ENCODE data around the gene RASGRF2.

Gene RASGRF2

DNA sequence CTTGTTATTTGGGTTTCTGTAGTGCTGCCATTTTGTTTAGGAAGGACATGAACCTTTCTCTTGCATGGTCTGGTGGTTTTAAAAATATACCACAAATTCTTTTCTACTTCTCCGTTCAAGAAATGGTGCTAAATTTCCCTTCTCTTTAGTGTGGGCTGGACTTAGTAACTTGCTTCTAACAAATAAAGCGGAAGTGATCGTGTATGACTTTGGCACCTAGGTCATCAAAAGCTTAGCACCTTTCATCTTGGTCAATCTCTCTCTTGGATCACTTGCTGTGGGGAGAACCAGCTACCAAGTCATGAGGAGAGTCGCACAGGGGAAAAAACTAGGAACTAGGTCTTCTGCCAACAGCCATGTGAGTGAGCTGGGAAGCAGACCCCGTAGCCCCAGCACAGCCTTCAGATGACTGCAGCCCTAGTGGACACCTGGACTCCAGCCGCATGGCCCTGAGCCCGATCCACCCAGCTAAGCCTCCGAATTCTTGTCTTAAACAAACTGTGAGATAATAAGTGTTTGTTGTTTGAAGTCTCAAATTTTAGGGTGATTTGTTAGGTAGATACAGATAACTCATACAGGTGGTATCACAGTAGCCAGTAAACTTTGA is 185.3 kb downstream of the RASGRF2 start:
- DNase-seq: no peak

DNA sequence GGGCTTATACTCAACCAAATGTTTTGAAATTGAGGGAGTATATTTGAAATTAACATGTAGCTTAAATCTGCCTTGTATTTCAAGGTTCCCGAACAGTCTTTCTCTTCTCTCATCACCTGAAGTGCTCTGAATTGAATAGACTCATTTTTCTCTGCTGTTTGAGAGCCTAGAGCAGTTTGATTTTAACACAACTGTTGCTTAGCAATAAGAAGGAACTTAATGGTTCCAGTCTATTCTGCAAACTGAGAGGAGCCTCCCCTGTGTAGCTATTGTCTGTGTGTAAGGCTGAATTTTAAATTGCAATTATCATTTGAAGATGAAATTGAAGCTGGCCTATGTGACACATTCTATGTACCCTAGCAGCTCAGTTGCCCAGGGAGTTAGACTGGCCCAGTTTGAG is 185.9 kb downstream of the RASGRF2 start:
- peak; percentile 23 for DNase-seq

DNA sequence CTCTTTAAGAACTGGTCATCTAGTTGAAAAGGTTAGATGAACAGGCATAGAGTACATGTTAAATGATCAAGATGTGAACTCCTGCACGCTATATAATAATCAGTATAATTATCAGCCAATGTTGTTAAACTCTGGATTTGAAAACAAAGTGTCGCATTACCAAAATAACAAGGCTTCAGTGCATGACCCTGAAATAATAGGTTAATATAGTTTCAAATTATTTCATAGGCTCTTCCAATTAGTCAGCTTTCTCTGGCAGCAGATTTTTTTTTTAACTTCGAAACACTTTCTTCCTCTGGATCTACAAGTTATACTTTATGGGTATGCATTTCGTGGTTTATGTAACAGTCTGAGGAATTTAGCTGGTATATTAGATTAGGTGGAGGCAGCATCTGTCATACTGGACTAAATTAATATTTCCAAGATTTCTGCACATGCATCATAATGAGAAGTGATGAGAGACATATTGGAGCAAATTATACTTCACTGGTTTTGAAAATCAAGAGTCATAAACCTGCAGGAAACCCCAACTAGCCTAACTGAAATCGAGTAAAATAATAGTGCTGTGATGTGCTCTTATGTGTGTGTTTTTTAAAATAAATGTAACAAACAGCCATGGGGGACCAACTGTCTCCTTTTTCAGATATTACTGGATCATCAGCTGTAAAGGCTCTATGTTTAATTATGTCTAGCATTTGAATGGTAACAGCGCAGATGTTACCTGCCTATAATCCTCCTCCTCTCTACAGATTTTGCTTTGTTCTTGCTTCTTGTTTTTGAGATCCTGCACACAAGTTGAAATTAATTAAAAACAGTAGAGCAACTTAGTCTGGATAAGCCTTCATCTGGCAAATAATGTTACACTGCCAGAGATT is 187.1 kb downstream of the RASGRF2 start:
- DNase-seq: no peak

GRCh38 chr5:81147886-81148571 is 187.9 kb downstream of the RASGRF2 start:
- DNase-seq: no peak

DNA sequence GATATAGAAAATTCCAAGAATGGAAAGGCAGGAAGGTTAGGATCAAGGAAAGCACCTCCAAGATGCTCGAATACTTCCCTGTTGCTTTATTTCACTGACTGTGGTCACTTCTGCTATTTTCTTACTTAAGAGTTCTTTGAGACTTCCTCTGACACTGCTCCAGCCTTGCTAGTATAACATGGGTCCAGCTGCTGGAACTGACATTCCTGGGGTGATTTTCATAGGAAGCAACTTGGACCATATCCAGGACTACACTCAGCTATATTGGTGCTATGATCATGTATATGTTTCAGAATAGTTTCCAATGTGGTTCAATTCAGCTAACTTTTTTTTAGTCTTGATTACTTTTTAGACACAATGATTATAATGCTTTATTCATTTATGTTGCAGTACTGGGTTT is 191.4 kb downstream of the RASGRF2 start:
- DNase-seq: no peak

DNA sequence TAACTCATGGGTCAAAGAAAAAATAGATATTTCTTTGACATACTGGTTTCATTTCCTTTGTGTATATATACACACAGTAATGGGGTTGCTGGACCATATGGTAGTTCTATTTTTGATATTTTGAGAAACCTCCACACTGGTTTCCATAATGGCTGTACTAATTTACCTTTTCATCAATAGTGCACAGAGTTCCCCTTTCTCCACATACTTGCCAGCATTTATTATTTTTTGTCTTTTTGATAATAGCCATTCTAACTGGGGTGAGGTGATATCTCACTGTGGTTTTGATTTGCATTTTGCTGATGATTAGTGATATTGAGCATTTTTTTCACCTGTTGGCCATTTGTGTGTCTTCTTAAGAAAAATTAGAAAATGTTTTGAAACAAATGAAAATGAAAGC is 194.6 kb downstream of the RASGRF2 start:
- no peak for DNase-seq

GRCh38 chr5:81156732-81157131 is 196.6 kb downstream of the RASGRF2 start:
- DNase-seq: no peak

DNA sequence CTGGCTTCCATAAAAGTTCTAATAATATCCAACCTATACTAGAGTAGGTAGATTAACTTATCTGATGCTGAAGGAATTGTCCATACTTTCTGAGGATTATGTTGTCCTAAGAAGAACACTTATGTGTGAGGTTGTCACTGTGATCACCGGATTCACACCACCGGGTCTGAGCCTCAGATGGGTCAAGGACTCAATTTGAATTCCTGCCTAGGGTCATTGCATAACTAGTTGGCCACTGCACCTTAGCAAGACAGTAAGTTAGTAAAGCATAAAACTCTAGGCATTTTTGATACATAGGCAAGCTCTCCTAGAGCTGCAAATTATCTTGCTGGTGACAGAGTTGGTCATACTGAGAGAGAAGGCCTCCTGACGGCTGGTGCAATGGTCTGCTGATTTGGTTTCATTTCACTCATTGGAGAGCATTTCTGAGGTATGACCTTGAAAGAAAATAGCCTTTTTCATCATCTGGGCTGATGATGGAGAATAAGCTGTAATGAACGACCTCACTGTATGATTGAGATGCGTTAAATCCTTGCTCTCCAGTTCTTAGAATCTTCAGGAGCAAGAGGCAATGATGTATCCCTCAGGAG is 200.9 kb downstream of the RASGRF2 start:
- no peak for DNase-seq

DNA sequence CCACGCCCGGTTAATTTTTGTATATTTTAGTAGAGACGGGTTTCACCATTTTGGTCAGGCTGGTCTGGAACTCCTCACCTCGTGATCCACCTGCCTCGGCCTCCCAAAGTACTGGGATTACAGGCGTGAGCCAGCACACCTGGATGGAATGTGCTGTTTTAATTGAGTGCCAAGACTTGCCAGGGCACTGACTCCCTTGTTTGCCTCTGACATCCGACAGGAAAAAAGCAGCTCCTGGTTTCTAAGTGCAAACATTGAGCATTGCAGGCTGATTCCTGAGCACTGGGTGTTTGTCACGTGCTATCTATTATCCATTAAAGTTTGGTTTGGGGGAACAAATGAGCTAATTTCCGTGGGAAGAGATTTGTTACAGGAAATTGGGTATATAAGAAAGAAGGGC is 202.3 kb downstream of the RASGRF2 start:
- no peak for DNase-seq

DNA sequence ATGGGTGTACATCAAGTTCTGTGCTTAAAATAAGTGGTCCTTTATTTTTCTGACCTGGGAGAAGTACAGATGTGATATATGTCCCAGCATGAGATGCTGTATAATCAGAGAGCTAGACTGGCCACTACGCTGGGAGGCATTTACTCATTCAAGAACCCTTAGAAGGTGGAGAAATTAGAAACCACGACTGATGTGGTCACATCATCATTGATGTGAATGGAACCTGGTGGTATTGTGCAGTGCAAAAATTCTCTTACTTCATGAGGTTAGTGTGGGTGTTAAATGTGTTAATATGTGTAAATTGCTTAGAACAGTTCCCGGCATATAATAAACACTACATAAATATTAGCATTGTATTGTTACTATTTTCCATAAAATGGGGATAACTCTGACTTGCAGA is 203.5 kb downstream of the RASGRF2 start:
- DNase-seq: no peak

- no peak for DNase-seq
Observed at GRCh38 chr5:81164476-81164875, 204.3 kb downstream of the RASGRF2 start.

DNA sequence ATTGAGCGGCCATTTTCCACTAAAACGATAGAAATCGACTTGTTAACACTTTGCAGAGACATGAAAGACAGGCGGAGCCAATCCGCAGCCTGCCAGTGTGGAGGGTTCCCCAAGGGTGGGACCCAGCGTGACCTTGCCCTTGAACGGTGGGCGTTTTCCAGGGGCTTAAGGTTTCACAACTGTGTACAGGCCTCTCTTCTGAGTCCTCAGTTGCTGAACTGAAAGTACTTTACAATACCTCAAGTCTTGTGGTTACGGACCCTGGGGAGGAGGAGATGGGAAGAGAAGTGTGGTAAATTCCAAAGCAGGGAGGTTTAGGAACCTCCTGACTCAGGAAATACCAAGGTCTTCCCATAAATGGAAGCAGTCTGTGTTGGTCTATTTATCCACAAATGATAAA is 204.8 kb downstream of the RASGRF2 start:
- no peak for DNase-seq

DNA sequence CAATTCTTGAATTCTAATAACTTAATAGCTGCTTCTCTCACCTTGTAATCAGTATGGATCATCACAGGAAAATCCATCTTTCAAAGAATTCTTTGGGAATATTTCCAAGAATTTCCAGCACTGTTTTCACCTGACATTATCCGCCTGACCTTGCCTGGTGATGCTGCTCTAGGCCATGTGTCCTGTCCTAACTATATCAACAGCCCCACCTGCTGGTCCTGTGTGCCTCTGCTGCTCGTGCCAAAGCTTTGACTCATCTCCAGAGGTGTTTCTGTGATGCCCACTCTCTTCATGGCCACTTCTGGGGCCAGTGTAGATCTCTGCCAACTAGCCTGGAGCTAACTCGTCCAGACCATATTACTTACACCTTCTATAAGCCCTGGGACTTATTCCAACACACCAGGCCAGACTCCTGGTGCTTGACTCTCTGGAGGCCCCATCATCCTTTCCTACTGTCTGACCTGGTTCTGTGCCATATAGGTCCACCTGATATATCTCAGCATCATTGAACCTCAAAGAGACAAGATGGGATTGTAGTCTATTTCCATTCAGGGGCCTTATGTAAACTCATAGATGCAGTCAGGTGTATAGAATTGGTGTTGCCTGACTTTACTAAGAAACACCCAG is 205.4 kb downstream of the RASGRF2 start:
- DNase-seq: no peak

DNA sequence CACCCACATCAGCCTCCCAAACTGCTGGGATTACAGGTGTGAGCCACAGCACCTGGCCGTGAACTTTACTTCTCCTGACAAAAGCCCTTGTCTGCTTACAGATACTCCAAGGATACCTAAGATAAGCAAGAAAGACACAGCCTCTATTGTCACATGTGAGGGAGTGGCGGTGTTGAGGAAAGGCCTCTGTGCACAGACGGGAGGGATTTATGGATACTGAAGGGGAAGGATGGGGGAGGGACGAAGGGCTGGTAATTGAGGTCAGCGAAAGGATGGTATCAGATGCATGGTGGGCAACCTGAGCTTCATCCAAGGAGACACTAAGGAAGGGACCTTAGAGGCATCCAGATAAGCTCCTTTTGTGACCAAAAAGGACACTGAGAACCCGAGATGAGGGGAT is 206.3 kb downstream of the RASGRF2 start:
- DNase-seq: no peak

DNA sequence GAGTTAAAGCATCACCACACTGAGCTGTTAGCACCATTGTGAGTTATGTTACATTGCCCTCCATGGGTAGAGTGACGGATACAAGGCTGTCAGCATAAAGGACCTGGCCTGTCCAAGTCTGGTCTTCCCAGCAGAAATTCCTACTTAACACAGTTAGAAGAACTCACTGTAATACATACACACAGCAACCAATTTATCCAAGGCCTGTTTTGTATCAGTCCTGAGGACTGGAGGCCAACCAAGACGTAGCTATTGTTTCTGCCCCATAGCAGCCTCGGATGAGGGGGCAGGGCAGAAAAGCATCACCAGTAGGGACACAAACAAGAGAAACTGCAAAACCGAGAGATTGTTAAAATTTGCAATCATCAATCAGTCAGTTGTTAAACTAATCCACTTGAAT is 206.9 kb downstream of the RASGRF2 start:
- DNase-seq: no peak

DNA sequence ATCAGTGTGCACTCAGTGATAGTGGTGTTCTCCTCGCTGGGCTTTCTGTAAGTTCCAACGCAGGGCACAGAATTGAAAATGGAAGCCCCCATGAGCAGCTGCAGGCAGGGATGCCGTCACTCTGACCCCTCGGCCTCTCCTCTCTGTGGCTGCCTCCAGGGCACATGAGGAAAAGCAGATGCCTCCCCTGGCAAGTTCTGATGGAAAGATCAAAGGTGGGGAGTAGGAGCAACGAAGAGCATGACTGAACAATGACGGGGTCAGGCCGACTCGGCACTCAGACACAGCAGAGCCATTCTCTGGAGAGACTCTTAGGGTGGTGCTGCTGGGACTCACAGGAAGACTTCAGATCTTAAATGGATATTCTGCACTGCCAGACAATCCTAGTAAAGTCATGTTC is 207.4 kb downstream of the RASGRF2 start:
- DNase-seq: no peak

GRCh38 chr5:81169924-81170323 is 209.8 kb downstream of the RASGRF2 start:
- no peak for DNase-seq

- DNase-seq: no peak
Observed at GRCh38 chr5:81171769-81172168, 211.6 kb downstream of the RASGRF2 start.

DNA sequence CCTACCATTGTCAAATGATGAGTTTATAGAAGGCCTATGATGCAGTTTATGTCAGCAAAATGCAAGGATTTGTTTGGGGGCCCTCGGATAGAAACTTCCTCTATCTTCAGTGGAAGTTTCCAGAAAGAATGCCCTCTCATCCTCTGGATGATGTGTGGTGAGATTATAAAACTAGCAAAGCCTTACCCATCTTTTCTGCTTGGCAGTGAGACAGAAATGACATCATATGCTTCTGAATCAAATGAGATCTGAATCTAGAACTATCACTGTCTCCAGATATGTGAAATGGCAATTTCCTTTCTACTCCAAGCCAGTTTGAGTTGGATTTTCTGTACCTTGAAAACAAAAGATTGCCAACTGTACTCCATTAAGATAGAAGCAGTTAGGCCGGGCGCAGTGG is 212.5 kb downstream of the RASGRF2 start:
- no peak for DNase-seq

GRCh38 chr5:81177061-81177460 is 216.9 kb downstream of the RASGRF2 start:
- no peak for DNase-seq

DNA sequence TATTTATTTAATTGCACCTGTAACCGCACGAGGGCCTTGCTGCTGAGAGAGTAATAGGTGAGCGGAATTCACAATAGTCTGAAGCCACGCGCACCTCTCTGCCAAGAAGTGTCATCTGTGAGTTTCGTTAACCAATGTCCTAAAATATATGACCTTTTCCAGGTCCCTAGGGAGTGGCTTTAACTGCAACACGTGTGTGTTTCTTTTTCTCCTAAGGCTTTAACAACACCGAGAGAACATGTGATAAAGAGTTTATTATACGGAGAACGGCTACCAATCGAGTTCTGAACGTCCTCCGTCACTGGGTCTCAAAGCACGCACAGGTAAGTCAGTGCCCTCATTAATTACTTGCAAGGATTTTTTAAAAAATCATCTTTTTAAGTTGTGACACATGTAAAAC is 219.8 kb downstream of the RASGRF2 start:
- no peak for DNase-seq

DNA sequence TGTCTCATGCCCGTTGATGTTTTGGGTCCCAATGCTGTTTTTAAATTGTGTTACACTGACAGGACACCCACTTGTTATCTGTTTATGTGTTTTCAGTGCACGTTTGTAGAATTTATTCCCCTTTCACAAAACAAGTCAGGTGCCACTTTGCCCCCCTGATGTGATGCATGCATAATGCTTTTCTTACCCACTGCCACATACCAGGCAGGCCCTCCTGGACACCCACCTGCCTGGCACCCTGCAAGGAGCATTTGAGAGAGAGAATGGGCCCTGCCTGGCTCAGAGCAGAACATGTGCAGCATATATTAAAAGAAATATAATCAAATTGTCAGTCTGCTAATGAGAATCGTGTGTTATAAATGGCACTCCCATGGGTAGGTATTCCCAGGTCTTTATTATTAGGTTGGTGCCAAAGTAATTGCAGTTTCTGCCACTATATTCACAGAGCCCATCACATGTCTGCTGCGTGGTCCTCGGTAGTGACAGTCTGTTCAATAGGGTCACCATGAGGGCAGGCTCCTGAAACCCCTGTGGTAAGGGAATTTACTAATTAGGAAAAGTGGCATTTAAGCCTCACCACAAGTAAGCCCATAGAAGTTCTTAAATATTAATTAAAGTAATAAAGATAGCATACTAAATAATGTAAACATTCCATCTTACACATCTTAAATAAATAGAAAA is 220.8 kb downstream of the RASGRF2 start:
- no peak for DNase-seq
